ENCODE results near the gene CHN1.

Gene CHN1

GRCh38 chr2:174971868-174972781 lies 33.1 kb downstream of the CHN1 start:
- DNase-seq = no peak

DNA sequence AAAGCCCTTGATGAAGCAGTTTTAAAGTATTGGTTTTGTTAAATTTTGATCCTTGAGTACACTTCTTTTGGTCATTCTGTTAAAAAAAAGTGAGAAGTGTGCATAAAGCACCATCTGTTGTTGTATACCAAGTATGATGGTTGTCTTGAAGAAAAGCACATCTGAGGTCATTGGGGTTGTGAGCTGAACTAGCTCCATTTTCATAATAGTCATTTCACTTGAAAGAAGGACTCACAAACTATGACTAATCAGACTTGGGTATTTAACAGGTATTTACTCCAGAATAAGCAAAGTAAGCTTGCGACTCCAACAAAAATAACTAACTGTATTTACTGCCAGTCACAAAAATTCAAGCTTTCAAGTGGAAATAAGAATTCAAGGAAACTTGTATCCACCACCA lies 35.1 kb downstream of the CHN1 start:
- DNase-seq = no peak

DNA sequence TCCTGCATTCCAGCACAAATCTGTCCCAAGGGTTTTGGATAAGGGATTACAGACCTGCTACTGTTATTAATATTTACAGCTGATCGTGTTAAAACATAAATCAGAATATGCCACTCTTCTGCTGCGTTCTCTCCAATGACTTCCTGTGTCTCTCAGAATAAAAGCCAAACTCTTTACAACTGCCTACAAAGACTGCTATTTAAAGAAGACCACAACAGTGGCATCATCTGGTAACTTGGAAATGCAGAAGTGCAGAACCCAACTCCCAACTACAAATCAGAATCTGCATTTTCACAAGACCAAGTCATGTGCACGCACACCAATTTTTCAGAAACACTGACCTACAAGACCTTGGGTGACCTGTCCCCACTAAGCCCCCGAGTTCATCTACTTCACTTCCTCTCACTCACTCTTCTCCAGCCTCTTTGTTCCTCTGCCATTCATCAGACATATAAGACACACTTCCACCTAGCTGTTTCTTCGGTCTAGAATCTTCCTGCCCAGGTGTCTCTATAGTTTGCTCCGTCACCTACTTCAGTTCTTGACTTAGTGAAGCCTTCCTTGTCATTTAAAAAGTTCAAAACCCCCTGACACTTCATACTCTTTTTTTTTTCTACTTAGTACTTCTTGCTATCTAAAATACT lies 36.0 kb downstream of the CHN1 start:
- no peak for DNase-seq

- DNase-seq = no peak
Measured at GRCh38 chr2:174967691-174968260, 37.4 kb downstream of the CHN1 start.

- DNase-seq = no peak
Measured at GRCh38 chr2:174967086-174967485, 38.1 kb downstream of the CHN1 start.

DNA sequence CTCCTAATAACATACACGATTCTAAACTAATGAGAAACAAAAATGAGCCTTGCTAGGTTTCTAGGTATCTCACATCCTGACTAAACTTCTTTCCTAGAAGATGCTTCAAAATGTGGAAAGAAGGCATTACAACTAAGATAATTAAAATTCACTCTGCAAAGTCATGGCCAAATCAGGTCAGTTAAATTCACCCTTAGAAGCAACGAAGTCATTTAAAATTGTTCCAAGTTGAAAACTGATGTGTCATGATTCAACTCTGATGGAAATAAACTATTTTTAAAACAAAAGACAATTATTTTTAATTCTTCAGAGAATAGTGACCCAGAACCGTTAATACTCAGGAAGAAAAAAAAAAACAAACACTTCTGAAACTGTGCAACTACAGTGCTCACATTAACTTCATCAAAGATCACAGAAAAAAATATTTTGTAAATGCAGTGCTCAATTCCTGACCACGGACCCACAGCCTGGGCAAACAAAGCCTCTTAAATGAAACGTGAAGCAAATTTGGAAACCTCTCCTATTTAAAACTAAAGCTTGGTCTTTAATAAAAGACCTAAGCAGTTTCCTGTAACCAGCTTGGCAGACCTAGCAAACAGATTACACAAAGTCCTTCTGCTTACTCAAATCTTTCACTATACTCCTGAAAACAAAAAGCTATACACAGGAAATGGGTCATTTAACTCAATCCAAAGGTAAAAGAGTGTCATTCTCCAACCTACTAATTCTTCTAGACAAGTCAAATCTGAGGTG lies 39.0 kb downstream of the CHN1 start:
- no peak for DNase-seq

DNA sequence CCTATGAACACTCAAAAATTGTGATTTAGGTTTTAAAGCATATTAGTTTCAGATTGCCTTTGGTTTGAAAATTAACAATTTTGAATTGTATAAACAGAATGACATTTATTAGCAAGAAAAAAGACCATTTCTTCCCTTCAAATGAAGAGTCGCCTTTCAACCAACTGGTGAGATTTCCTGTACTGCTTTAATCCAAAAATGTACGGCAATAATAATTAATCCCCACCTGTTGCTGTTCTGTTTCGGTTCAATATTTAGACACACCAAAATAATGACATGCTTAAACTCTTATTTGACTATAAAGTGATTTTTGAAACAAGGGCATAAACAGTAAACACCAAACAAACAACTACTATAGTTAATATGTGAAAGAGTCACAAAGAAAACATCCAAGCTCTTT lies 39.6 kb downstream of the CHN1 start:
- no peak for DNase-seq

GRCh38 chr2:174964404-174964803 lies 40.8 kb downstream of the CHN1 start:
- no peak for DNase-seq

- no peak for DNase-seq
Measured at GRCh38 chr2:174963437-174964400, 41.5 kb downstream of the CHN1 start.

DNA sequence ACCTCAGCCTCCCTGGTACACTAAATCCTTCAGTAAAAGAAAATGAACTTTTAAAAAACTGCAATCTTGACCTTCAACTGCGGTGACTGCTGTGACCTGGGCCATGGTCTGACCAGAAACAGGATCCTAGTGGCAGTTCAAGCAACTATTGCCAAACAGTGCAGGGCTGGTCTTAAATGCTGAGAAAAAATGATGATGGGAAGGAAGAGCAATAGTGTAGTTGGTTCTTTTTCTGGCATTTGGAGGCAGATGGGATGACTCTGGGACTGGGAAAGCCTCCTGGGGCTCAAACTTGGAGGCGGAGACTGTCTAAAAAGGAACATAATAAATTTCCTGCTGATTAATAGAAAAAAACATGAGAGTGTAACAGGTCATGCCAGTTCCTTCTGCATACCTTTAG lies 45.4 kb downstream of the CHN1 start:
- DNase-seq = no peak

DNA sequence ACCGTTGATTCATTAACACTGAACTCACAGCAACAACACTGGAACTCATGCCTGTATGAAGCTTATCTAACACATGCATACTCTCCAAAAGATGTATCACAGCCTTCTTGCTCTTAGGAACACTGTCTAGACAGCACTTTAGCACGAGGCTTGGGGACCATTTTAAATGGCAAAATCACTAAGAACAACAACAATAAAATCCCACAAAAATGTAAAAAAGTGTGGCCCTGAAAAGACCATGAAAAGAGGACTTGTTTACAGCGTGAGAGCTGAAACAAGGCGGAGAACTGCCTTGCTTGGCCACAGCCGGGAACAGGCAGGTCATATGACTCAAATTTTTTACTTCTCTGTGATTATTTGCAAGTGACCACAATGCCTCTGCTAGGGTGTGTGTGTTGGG lies 48.1 kb downstream of the CHN1 start:
- no peak for DNase-seq

- no peak for DNase-seq
Measured at GRCh38 chr2:174952607-174953006, 52.6 kb downstream of the CHN1 start.

- DNase-seq = no peak
Measured at GRCh38 chr2:174951745-174952144, 53.4 kb downstream of the CHN1 start.

DNA sequence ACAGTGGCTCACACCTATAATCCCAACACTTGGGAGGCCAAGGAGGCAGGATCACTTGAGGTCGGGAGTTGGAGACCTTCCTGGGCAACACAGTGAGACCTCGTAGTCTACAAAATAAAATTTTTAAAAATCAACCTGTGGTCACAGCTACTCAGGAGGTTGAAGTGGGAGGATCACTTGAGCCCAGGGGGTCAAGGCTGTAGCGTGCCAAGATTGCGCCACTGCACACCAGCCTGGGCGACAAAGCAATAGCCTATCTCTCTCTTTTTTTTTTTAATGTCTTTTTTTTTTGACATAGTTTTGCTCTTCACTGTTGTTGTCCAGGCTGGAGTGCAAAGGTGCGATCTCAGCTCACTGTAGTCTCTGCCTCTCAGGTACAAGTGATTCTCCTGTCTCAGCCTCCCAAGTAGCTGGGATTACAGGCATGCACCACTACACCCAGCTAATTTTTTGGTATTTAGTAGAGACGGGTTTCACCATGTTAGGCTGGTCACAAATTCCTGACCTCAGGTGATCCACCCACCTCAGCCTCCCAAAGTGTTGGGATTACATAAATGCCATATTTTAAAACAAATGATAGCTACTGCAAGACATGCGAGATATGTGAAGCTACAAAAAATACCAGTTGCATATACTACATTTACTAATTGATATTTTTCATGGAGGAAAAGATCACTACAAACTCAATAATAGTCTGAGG lies 55.0 kb downstream of the CHN1 start:
- no peak for DNase-seq

- no peak for DNase-seq
Measured at GRCh38 chr2:174945601-174946260, 59.5 kb downstream of the CHN1 start.

- DNase-seq = no peak
Measured at GRCh38 chr2:174939046-174939445, 66.1 kb downstream of the CHN1 start.

- no peak for DNase-seq
Measured at GRCh38 chr2:174931724-174932123, 73.5 kb downstream of the CHN1 start.

DNA sequence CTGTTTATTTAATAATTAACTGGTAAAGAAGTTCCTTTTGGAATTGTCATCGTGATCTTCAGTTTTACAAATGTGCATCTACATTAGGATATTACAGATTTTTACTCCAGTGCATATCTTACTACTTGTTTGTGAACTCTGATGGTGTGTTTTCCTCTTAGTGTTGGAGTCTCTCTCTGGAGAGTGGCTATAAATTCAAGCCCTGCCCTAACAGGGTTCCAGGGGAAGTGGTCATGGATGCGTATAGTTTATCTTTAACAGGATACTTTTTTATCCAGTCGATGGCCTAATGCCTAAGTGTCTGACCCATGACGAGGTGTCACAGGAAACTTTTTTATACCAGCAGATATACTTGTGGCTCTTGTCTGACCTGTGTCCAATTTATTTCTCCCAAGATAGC lies 75.4 kb downstream of the CHN1 start:
- no peak for DNase-seq

- DNase-seq = no peak
Measured at GRCh38 chr2:174925046-174925784, 80.0 kb downstream of the CHN1 start.

GRCh38 chr2:174924061-174924693 lies 81.0 kb downstream of the CHN1 start:
- DNase-seq = no peak

All from CD4-positive, alpha-beta T cell treated with Interferon alpha-2 for 1 hour (primary cell).